NCI-H2171 (cell line): ENCODE results near the gene ZNF185.
"Not testable (repeated sequence)": the region's sequence is repeated elsewhere in the genome, so short reads cannot be mapped to it uniquely, and the experiment has no call there.

ENCODE experiments used
- DNase-seq: peaks from one replicate; lab custom pipeline; 2025; lab: John Stamatoyannopoulos, UW

Gene ZNF185

DNA sequence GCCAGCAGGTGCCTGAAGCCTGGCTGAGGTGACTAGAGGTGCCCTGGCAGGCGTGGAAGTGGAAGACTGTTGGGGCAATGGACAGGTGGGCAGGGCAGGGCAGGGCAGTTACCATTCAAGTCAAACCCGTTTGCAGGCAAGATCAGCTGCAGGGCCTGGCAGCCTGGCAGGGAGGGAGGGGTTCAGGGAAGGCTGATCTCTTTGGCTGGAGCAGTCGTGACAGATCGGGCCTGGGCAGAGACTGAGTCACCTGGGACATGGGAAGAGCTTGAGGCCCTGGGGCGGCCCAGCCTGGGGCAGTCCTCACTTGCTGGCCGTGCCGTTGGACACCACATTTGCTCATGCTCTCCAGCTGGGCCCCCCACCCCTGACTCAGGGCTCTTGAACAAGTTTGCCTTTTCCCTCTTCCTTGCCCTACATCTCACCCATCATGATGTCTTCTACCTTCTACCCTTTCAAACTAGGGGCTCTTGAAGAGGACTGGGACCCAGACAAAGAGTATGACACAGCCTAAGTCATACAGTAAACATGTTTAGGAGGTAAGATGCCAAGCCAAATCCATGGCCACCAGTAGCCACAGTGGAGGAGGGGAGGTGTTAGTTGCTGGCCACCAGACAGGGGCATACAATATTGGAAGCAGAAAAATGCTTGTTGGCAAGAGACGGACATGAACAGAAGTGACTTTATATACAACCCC lies 2.0 kb upstream of the ZNF185 start:
- DNase-seq = no peak

DNA sequence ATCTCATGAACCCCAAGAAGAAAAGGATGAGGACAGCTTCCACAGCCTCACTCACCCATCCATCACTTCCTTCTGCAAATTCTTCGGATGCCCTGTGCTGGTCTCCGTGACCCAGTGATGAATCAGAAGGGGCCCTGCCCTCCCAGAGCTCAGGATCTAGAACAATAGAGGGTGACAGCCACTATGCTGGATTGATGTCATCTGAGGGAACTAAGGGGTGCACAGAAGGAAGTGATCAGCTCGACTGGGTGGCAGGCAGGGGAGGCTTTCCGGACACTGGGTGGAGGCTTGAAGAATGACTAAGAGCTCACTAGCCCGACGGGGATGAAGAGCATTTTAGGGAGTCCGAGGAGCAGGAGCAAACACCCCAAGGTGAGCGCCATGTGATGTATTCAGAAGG lies 1.4 kb upstream of the ZNF185 start:
- no peak for DNase-seq

DNA sequence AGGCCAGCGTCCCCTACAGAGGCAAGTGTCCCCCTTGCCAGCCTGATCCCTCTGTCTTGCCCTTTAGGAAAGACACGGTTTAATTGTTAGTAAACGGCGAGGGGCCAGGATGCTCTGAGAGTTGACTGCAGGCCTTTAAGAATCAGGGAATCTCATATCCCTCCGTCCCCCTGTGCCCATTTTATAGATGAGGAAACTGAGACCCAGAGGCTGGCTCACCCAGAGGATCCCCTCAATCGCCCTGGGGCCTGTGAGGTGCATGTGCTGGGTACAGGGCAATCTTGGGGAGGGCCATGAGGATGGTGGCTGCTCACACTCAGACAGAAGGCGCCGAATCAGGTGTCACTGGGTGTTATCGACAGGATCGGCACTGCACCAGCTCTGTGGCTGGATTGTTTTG lies 575 bp downstream of the ZNF185 start:
- DNase-seq = no peak

- no peak for DNase-seq
Observed at GRCh38 chrX:152899111-152899873, 1.4 kb downstream of the ZNF185 start.

GRCh38 chrX:152899874-152900719 lies 2.2 kb downstream of the ZNF185 start:
- no peak for DNase-seq

DNA sequence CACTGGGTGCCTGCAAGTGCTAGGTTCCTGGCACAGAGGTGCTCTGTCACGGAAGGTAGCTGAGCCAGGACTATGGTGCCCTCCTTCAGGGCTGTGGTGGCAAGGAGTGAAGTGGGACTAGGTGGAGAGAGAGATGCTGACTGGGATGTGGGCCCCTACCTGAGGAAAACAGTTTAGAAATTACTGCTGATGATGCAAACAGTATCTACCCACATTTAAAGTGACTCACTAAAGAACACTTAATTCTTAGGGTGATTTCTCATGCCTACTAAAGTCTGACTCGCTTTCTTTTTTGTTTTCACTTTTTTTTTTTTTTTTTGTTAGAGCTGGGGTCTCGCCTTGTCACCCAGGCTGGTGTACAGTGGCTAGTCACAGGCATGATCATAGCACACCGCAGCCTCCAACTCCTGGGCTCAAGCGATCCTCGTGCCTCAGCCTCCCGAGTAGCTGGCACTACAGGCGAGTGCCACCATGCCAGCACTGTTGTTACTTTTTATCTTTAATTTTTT lies 3.1 kb downstream of the ZNF185 start:
- no peak for DNase-seq

- DNase-seq = no peak
Observed at GRCh38 chrX:152901816-152902501, 4.1 kb downstream of the ZNF185 start.

DNA sequence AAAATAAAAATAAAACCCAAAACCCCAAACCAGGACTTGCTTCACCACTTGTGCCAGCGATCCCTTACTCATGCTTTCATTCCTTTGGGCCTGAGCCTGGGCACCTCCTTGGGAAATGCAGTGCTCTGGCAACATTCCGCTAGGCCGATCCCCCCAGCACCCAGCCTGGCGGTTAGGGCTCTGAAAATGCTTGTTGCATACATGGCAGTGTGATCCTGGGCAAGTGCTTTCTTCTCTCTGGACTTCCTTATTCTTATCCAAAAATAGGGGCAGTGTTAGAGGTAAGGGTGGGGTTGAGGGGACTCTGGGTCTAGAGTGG lies 4.6 kb downstream of the ZNF185 start:
- DNase-seq = no peak

DNA sequence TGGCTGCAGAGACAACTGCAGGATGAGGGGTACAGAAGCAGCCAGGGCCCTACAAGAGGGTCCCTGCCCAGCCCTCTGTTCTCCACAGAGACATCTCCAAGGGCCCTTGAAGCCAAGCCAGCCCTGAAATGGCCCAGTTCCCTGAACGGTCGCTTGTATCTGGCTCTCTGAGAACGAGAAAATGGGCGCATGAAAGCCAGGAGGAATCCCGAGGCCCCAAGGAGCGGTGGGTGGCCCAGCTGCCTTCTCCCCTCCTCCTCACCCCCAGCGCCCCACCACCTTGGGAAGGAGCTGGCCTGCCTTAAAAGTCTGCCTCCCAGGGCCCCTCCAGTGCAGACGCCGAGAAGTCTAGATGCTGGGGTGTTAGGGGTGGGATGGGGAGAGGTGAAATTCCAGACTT lies 5.7 kb downstream of the ZNF185 start:
- no peak for DNase-seq

DNA sequence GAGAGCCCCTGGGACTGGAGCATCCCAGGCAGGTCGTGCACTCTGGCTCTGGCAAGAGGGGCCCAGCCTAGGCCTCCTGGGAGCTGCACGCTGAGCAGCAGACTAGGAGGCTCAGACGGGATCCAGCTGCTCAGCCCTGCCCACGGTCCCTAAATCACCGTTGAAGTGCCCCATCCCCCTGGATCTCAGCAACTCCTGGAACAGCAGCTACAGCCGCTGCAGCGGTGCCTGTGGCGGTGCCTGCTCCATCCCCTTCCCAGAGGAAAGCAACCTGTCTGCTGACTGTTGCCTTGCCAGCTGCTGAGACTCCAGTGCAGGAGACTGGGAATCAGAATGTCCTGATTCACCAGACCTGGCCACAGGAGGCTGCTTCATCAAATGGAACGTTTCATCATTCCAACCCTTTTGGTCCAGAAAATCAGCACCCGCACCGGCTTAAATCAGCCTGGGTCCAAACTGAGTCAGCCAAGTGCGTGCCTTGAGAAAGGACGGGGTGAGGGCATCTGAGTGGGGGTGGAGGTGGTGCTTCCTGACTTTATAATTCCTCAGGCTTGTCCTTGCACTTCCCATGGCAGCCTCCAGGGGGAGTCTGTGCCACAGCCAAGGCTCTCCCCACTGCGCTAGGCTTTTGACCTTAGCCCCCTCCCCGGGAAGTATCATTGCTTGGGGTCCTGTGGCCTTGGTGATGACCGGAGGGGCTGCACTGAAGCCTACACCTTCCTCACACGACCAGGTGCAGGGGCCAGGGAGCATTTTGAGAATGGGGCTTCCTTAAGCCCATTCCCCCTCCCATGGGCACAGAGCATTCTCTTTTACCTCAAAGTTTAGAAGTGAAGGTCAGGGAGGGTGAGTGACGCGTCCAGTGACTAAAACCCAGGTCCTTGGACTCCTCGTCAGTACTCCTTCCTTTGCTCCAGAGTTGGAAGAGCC lies 6.5 kb downstream of the ZNF185 start:
- no peak for DNase-seq

DNA sequence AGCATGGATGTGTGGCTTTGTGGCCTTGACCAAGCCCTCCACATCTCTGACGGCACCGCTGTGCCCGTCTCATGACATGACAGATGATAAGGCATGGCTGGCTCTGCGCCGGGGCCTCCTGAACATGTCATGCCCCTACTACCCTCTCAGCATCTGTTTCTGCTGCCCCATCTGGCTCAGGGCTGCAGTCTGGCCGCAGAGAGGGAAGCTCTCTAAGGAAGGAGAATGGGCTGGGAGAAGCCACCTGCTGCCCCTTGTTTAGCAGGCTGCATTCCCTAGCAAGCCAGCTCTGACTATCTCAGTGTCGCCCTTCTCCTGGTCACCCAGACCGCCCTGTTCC lies 7.2 kb downstream of the ZNF185 start:
- no peak for DNase-seq

GRCh38 chrX:152907084-152907651 lies 9.3 kb downstream of the ZNF185 start:
- DNase-seq = no peak

GRCh38 chrX:152908486-152908885 lies 10.6 kb downstream of the ZNF185 start:
- no peak for DNase-seq

DNA sequence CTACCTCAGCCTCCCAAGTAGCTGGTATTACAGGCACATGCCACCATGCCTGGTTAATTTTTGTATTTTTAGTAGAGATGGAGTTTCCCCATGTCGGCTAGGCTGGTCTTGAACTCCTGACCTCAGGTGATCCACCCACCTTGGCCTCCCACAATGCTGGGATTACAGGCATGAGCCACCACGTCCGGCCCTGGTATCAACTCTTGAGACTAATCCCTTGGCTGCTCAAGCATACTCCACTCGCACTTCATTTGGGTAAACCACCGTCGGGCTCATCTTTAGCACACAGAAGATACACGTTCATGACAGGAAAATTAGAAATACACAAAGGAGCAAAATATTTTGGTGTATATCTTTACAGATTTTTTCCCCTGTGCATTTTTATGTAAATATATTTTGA lies 12.2 kb downstream of the ZNF185 start:
- not testable (repeated sequence) for DNase-seq

DNA sequence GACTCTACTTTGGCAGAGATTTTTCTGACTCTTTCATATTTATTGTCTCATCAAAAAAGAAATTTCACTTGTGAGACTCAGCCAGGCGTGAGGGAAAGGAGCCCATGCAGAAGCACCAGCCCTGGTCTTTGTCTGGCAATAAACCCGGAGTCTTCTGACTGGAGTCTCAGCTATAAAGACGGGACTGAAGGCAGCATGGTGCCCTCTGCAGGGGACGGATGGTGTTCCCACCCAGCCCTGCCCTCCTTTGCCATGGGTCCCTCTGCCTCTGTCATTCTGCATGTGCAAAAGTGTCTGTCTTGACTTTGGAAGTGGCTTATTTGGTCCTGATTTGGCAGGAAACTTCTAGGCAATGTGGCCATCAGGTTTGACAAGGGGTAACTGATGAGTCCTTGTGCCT lies 14.2 kb downstream of the ZNF185 start:
- DNase-seq = no peak

GRCh38 chrX:152912641-152913040 lies 14.8 kb downstream of the ZNF185 start:
- no peak for DNase-seq

GRCh38 chrX:152913346-152913745 lies 15.5 kb downstream of the ZNF185 start:
- no peak for DNase-seq

DNA sequence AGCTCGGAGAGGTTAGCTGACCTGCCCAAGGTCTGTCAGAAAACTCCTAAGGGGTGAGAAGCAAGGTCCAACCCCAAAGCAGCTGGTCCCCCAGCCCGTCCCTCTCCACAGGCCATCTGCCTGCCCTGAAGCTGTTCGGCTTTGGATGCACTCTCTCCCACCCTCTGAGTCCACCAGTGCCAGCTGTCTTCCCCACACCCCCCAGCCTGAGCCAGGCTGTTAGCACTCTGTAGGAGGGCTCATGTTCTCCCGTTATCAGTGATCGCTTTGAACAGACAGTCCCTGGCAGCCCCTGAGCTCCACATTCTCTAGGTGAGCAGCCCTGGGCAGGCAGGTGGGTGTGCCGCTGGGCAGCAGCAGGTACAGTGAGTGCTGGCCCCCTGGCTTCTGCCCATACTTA lies 16.0 kb downstream of the ZNF185 start:
- DNase-seq = peak; percentile 33

- no peak for DNase-seq
Observed at GRCh38 chrX:152915541-152916241, 17.8 kb downstream of the ZNF185 start.
